Stomach smooth muscle (tissue), 2 donors: ENCODE data around the gene LRRC8C.

ENCODE experiments used
- H3K27ac ChIP-seq: one replicate; pipeline ENCODE4 v1.7.0; 2013; ENCODE audit warnings: mild to moderate bottlenecking, low read length, inconsistent platforms
- H3K27me3 ChIP-seq, 2 donors: one replicate each; pipeline ENCODE4 v1.7.0; 2013; ENCODE audit warnings: low read length in 2 of 2; ENCODE audit not compliant: insufficient read depth in 2 of 2, control insufficient read depth in 1 of 2
- H3K36me3 ChIP-seq, 2 donors: one replicate each; pipeline ENCODE4 v1.7.0; 2013; ENCODE audit warnings: low read length in 2 of 2; ENCODE audit not compliant: control insufficient read depth in 2 of 2, insufficient read depth in 2 of 2
- H3K4me1 ChIP-seq: one replicate; pipeline ENCODE4 v1.7.0; 2013; ENCODE audit warnings: low read length; ENCODE audit not compliant: control insufficient read depth, insufficient read depth
- H3K4me3 ChIP-seq, 2 donors: one replicate each; pipeline ENCODE4 v1.7.0; 2013; ENCODE audit warnings: low read length in 2 of 2
- H3K9ac ChIP-seq, 2 donors: one replicate each; pipeline ENCODE4 v1.7.0; 2013; ENCODE audit warnings: low read length in 2 of 2, mild to moderate bottlenecking in 1 of 2
- H3K9me3 ChIP-seq, 2 donors: one replicate each; pipeline ENCODE4 v1.7.0; 2013; ENCODE audit warnings: low read length in 2 of 2; ENCODE audit not compliant: control insufficient read depth in 2 of 2
- donor health status: healthy.
- donor health status: Pancreatic carcinoma.

The LRRC8C gene

DNA sequence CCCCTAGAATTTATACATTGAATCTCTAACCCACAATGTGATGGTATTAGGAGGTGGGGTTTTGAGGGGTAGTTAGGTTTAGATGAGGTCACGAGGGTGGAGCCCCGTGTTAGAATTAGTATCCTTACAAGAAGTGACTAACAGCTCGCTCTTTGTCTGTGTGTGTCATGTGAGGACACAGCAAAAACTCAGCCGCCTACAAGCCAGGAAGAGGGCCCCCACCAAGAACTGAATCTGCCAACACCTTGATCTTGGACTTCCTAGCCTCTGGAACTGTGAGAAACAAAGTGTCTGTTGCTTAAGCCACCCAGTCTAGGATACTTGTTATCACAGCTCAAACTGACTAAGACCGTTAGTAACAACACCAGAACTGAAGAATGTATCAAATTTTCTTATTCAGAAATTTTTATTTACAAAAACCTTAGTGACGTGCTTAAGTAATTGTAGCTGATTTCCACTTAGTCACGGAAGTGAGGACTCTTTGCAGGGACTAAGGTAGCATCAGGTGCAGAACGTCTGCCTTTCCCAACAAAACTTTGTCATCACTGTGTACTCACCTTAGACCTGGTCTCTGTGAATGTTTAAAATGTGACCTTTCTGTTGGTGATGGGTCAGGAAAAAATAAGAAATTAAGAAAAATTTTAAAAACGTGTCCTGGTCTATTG, 24.5 kb upstream of the LRRC8C start:
- no peaks in the 10 kb centered on the region for H3K27me3 ChIP-seq
- H3K4me1 ChIP-seq, result no peaks in the 10 kb centered on the region
- H3K9me3 ChIP-seq, result no peaks in the 10 kb centered on the region
- H3K9ac ChIP-seq, result no peak overlapping the region
- H3K36me3 ChIP-seq, result no peaks in the 10 kb centered on the region
- no peak overlapping the region for H3K27ac ChIP-seq
- H3K4me3 ChIP-seq, result no peak overlapping the region

DNA sequence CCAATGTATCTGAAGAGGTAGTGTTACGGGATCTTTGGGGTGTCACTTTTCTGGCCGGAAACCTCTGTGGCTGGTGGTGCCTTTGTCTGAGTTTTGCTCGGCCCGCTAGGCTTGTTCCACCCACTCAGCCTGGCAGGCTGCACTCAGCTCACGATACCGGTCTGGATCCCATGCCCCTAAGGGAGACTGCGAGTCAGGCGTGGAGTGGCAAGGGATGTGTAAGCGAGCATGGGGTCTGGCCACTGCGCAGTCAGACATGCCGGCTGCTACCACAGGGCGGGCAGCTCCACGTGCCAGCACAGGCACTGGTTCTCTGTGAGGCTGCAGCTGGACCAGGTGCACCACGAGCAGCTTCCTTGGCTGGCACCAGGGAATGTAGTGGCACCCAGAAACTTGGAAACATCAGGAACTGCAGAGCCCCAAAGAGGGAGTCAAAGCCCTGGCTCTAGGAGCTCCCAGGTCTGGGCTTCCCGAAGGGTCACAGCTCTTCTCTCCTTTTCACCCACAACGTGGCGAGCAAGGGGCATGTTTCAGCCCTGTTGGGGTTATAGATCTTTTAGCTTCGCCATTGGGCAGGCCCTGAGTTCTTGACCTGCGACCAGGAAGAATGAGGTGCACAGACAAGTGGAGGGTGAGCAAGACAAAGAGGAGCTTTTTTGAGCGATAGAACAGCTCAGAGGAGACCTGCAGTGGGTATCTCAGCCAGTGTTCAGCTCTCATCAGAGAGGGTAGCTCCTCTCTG, 23.8 kb upstream of the LRRC8C start:
- no peaks in the 10 kb centered on the region for H3K9me3 ChIP-seq
- no peak overlapping the region for H3K9ac ChIP-seq
- no peak overlapping the region for H3K27ac ChIP-seq
- H3K36me3 ChIP-seq, result no peaks in the 10 kb centered on the region
- H3K4me1 ChIP-seq, result no peaks in the 10 kb centered on the region
- H3K27me3 ChIP-seq, result no peaks in the 10 kb centered on the region
- H3K4me3 ChIP-seq, result no peak overlapping the region

DNA sequence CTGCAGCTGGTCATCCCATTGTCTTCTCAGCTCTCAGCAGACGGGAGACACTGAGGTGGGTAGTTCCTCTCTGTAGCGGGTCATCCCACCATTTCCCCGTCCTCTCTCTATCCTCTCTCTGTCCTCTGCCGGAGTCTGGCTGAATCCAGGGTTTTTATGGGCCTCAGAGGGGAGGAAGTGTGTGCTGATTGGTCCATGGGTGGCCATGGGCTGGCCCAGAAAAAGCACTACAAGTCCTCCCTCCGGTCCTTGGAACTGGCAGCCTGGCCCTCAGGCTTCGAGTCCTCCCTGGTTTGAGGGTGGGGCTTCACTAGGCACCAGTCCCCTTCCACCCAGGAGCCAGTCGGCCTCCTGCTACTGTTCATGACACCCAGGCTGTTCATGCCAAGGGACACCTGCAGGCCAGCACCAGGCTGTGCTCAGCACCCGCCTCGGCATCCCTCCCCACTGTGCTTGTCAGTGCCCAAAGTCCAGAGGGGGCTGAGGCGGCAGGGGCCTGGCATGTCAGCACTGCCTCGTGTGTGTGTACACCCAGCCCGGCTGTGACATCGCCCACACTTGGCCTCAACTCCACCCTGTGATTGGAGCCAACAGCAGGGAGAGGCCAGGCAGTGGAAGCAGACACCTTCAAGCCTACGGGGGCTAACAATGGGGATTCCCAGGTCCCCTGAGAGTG, 23.0 kb upstream of the LRRC8C start:
- Histone ChIP-seq H3K36me3 (no peaks in the 10 kb centered on the region), H3K4me3 (no peak overlapping the region), H3K9me3 (no peaks in the 10 kb centered on the region), H3K27me3 (no peaks in the 10 kb centered on the region), H3K9ac (no peak overlapping the region), H3K27ac (no peak overlapping the region), H3K4me1 (no peaks in the 10 kb centered on the region)

DNA sequence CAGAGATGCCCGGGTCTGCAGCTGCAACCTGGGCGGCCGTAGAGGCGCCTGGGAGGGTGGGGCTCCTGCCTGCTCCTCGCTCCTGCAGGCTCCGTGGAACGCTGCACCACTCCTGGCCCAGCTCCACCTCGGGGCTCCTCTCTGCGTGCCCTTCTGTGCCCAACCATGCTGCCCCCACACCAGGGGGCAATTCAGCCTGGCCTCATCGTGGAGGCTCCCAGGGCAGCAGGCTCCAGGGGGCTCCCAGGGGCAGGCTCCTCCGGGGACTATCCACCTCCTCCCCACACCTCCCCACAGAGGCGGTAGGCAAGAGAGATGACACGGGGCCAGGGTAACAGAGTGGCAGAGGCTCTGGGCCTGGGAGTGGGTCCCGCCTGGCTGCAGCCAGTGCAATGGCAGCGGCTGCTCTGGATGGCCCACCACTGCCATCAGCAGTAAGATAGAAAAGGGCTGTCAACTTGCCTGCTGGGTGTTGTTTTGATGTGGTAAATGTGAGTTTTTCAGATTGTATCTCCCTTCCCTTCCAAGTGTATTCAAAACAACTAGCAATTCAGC, 22.4 kb upstream of the LRRC8C start:
- Histone ChIP-seq H3K27me3 (no peaks in the 10 kb centered on the region), H3K36me3 (no peaks in the 10 kb centered on the region), H3K9me3 (no peaks in the 10 kb centered on the region), H3K9ac (no peak overlapping the region), H3K4me1 (no peaks in the 10 kb centered on the region), H3K27ac (no peak overlapping the region), H3K4me3 (no peak overlapping the region)

DNA sequence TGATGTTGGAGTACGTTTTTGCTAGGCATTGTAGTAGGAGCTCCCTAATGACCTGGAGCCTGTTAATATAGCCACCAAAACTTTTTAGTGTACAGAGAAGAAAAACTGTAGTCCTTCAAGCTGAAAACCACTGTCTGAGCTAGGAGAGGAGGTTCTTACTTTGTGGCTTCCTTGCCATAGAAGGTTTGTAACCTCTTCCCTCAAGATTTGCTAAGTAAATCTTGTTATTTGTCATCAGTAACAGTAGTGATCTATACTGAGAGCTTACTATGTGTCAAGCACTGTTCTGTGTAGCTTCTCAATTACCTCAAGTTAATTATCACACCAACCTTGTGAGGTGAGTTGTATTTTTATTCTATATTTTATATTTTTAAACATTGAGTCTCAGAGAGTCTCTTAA, 21.2 kb upstream of the LRRC8C start:
- Histone ChIP-seq H3K27me3 (no peaks in the 10 kb centered on the region), H3K27ac (no peak overlapping the region), H3K9me3 (no peaks in the 10 kb centered on the region), H3K36me3 (no peaks in the 10 kb centered on the region), H3K9ac (no peak overlapping the region), H3K4me3 (no peak overlapping the region), H3K4me1 (no peaks in the 10 kb centered on the region)

DNA sequence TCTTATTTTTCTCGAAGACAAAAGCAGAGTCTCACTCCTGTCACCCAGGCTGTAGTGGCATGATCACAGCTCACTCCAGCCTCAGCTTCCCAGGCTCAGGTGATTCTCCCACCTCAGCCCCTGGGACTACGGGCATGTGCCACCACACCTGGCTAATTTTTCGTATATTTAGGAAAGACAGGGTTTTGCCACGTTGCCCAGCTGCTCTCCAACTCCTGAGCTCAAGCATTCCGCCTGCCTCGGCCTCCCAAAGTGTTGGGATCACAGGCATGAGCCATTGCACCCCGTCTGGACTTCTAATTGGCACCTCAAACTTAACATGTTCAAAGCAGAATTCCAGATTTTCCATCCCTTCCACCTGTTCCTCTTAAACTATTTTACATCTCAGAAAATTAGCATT, 19.0 kb upstream of the LRRC8C start:
- no peak overlapping the region for H3K9ac ChIP-seq
- H3K4me3 ChIP-seq, result no peak overlapping the region
- H3K9me3 ChIP-seq, result no peaks in the 10 kb centered on the region
- H3K27me3 ChIP-seq, result no peaks in the 10 kb centered on the region
- no peak overlapping the region for H3K27ac ChIP-seq
- no peaks in the 10 kb centered on the region for H3K36me3 ChIP-seq
- H3K4me1 ChIP-seq, result no peaks in the 10 kb centered on the region

DNA sequence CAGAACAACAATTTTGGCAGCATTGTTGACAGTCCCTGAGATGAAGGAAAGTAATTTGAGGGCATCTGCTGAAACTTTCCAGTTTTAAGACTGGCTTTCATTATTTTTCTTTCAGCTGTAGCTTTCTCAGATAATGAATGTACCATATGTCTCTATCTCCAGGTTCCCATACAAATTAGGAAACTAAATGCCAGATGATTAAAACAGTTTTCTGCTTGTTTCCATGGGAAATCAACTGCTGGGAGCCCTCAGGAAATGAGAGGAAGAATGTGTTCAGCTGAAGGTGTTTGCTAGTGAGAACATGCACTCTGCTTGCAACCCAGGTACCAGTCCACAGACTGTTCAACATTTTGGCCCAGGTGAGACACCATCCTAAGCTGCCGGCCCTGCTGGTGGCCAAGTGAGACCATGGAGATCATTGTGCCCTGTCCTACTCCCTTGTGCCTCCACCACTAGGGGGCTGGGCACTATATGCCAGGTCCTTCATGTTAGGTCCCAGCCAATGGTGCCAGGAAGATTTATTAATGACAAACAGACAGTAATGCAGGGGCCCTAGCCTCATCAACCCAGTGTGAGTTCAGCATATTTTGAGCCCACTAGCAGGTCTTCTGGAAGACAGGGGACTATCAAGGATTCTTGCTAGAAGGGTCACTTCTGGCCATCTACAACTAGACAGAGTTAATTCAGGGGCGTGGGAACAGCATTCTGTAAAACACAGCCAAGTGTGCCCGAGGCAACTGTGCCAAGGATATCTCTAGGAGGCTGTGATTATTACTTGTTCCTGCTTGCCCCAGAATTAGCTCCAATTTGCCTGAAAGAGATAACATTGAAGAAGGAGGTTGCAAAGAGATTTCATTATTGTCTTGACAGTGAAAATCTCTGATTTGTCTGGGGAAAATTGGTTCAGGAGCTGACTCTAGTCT, 17.0 kb upstream of the LRRC8C start:
- H3K4me1 ChIP-seq, result no peaks in the 10 kb centered on the region
- H3K27ac ChIP-seq, result no peak overlapping the region
- H3K4me3 ChIP-seq, result no peak overlapping the region
- no peak overlapping the region for H3K9ac ChIP-seq
- H3K9me3 ChIP-seq, result no peaks in the 10 kb centered on the region
- H3K27me3 ChIP-seq, result no peaks in the 10 kb centered on the region
- H3K36me3 ChIP-seq, result no peaks in the 10 kb centered on the region

DNA sequence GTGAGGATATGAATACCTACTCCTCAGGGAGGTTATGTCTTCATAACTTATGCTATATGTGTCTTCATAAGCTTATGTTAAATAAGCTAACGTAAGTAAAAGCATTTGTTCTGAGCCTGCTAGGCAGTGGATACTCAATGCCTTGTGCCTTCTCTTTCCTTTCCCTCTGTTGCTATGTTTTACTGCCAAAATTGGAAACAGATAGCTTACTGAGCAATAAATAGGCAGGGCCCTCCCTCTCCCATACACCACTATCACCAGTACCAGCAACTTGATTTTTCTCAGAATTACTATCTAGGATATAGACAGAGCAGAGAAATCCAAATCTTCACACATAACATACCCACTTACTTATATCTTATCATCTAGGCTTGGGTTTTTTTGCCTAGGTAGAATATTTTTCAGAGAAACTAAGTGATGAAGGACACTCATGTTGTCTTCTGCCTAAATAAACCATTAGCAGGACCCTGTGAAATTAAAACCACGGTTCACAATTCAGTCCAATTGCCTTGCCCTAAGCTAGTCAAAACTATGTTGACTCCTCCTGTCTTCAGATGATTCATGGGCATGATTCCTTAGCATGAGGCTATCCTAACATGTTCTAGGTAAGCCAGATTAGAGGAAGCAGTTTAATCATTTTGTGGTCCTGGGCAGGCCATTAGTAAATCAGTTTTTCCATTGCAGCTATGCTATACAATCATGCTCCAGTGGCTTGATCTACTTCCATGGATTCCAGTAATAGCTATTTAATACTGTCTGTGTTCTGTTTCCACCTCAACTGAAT, 15.9 kb upstream of the LRRC8C start:
- Histone ChIP-seq H3K4me1 (no peaks in the 10 kb centered on the region), H3K9me3 (no peaks in the 10 kb centered on the region), H3K36me3 (no peaks in the 10 kb centered on the region), H3K4me3 (no peak overlapping the region), H3K27ac (no peak overlapping the region), H3K27me3 (no peaks in the 10 kb centered on the region), H3K9ac (no peak overlapping the region)

DNA sequence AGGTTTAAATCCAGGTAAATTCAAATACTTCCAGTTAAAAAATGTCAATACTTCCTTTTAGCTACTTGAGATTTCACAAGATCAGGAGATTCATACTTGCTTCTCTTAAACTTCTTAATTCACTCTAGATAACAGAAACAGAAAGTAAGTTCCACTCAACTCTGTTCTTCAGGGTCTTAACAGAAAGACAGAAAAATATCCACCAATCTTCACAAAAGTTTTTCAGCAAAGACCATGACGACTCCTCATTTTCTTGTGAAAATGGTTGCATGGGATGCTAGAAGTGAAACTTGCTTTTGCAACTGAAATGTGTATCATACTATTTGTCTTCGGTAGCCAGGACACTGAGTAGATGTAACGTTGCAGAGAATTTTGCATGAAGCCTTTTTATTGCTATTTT, 12.3 kb upstream of the LRRC8C start:
- Histone ChIP-seq H3K27me3 (no peaks in the 10 kb centered on the region), H3K9me3 (no peaks in the 10 kb centered on the region), H3K36me3 (no peaks in the 10 kb centered on the region), H3K4me1 (no peaks in the 10 kb centered on the region), H3K9ac (no peak overlapping the region), H3K4me3 (no peak overlapping the region), H3K27ac (no peak overlapping the region)

DNA sequence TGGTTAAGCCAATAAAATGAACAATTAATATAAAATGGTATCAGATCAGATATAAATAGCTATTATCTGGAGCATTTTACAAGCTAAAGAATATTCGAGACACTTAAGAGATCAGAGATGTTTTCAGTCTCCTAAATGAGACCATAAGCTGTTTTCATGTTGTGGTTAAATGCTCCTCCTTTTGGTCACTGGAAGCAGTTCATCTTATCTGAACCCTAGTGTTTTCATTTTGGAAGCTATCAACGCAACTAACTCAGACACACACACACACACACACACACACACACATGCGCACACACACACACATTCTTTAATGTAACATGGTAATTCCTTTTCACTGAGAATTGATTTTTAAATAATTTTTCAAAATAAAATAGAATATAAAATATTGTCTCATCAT, 10.0 kb upstream of the LRRC8C start:
- Histone ChIP-seq H3K4me1 (no peaks in the 10 kb centered on the region), H3K27me3 (no peaks in the 10 kb centered on the region), H3K4me3 (no peak overlapping the region), H3K9me3 (no peaks in the 10 kb centered on the region), H3K36me3 (no peaks in the 10 kb centered on the region), H3K9ac (no peak overlapping the region), H3K27ac (no peak overlapping the region)
